Adrenal gland (tissue), 5 donors: ENCODE data around the gene CMKLR1.

Experiments used
- CTCF ChIP-seq, 6 experiments: fragments of 450-650 bp in 4 of 6; fragments of 200-600 bp in 2 of 6; sonication (generic) in 1 of 6; IDR thresholded peaks; 1 replicate in 5 of 6; 2 replicates in 1 of 6; pipeline versions ENCODE4 v1.5.1 to v1.8.0; 2016 to 2021; ENCODE audit warnings: antibody characterized with exemption in 6 of 6, mild to moderate bottlenecking in 2 of 6, moderate library complexity in 1 of 6
- POLR2A ChIP-seq, 2 donors: fragments of 450-650 bp; IDR thresholded peaks; one replicate each; pipeline ENCODE4 v1.6.1; 2017; ENCODE audit warnings: antibody characterized with exemption in 2 of 2, mild to moderate bottlenecking in 2 of 2, moderate library complexity in 1 of 2
- donor health status: DM: no; HTN: no; CAD: no.

GRCh38 chr12:108269224-108269623 is 69.9 kb downstream of the CMKLR1 start:
- no peak for TF ChIP-seq POLR2A (IDR thresholded peaks at IDR 0.05)
- no peak for TF ChIP-seq CTCF (IDR thresholded peaks at IDR 0.05)
